Lung (tissue), 12 donors: Measurements from ENCODE around the gene IER3. TPM values are rescaled to one million over a fixed set of nuclear protein-coding genes. Genes with fewer than 3 reads are reported as not detected.
A peak's percentile ranks its signal among the peaks of the same experiment; 100 is the strongest.

Experiments used
- ATAC-seq: fragments of 200-7000 bp; cut with Tn5 transposase; one replicate; pipeline ENCODE4 v1.9.1; 2020; ENCODE audit warnings: moderate number of reproducible peaks; ENCODE audit not compliant: insufficient read depth, low FRiP score
- DNase-seq, 3 donors: peaks; one replicate each; pipeline ENCODE4 v3.0.0-alpha.2; 2013 to 2017
- H3K27ac ChIP-seq, 2 donors: one replicate each; pipeline ENCODE4 v1.5.1; 2013; ENCODE audit warnings: mild to moderate bottlenecking in 2 of 2, moderate library complexity in 2 of 2, control low read depth in 1 of 2, inconsistent platforms in 1 of 2, low read depth in 1 of 2, low read length in 1 of 2
- H3K27me3 ChIP-seq, 3 donors: one replicate each; pipeline ENCODE4 v1.5.1; 2013; ENCODE audit warnings: low read length in 2 of 3; ENCODE audit not compliant: control insufficient read depth in 3 of 3, insufficient read depth in 3 of 3
- H3K36me3 ChIP-seq, 4 donors: one replicate each; pipeline ENCODE4 v1.5.1; 2013; ENCODE audit warnings: low read length in 4 of 4, mild to moderate bottlenecking in 1 of 4, moderate library complexity in 1 of 4; ENCODE audit not compliant: control insufficient read depth in 4 of 4, insufficient read depth in 4 of 4
- H3K4me1 ChIP-seq, 5 donors: one replicate each; pipeline ENCODE4 v1.5.1; 2013; ENCODE audit warnings: low read length in 5 of 5, mild to moderate bottlenecking in 2 of 5, moderate library complexity in 1 of 5; ENCODE audit not compliant: control insufficient read depth in 5 of 5, insufficient read depth in 5 of 5
- H3K4me3 ChIP-seq: one replicate; pipeline ENCODE4 v1.5.1; 2013; ENCODE audit warnings: mild to moderate bottlenecking, control low read depth, moderate library complexity
- H3K9ac ChIP-seq, 2 donors: one replicate each; pipeline ENCODE4 v1.5.1; 2013; ENCODE audit warnings: low read length in 2 of 2, control low read depth in 1 of 2; ENCODE audit not compliant: insufficient read depth in 1 of 2
- H3K9me3 ChIP-seq, 4 donors: one replicate each; pipeline ENCODE4 v1.5.1; 2013; ENCODE audit warnings: low read length in 3 of 4, mild to moderate bottlenecking in 1 of 4, moderate library complexity in 1 of 4; ENCODE audit not compliant: control insufficient read depth in 4 of 4, insufficient read depth in 3 of 4
- WGBS, 2 donors: extraction: QIAGEN DNeasy Blood & Tissue Kit; methylation state at CpG; one replicate each; pipeline ENCODE4 v1.1.7; 2013; 5-methylcytosine and 5-hydroxymethylcytosine counted together
- polyA plus RNA-seq, 2 donors: library from polyadenylated mRNA; stranded (reverse); fragments of 200-250 nt; gene quantifications; one replicate each; pipeline ENCODE4 v1.2.1, GENCODE V29; 2013
- total RNA-seq, 2 donors: library from RNA; depleted of rRNA in 1 of 2; stranded (reverse); fragments of >200 nt in 1 of 2; gene quantifications; one replicate each; pipeline ENCODE4 v1.2.1, GENCODE V29; 2014 to 2021
- TF ChIP-seq, protein P1 (sequence below): IDR thresholded peaks from 2 replicates; pipeline ENCODE4 v1.5.1; 2012; ENCODE audit warnings: mild to moderate bottlenecking; ENCODE audit errors: control extremely low read depth, extremely low read depth
- donor health status: control.
- donor health status: control.
- donor health status: Bipolar disorder and iron deficiency.
- donor health status: healthy.
- donor health status: DM: yes; HTN: yes; CAD: no.

The IER3 gene
- total and polyA plus RNA-seq, 4 donors = 16.7 to 302 (median 67.6) TPM

DNA sequence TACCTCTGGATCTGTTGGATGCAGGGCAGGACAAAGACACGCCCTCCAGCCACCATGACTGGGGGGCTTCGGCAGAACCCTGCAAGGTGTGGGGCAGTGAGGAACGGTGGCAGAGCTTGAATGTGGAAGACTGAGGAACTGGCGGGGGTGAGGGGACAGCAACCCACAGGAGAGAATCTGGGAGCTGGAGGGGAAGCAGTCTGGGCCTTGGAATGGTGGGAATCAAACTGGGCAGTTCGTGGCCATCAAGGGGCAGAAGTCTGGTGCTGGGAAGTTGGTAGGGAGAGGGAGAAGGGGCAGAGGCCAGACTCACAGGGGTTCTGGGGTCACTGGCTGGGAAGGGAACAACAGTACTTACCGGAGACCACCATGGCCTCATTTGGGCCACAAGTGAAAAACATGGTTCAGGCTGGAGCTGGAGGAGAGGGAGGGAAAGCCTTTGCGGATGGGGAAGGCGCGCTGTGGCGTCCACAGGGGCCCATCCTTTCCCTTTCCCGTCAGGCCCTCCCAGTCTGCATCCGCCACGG lies 2.5 kb downstream of the IER3 start:
- H3K4me3 ChIP-seq = peak overlapping the region; percentile 70

DNA sequence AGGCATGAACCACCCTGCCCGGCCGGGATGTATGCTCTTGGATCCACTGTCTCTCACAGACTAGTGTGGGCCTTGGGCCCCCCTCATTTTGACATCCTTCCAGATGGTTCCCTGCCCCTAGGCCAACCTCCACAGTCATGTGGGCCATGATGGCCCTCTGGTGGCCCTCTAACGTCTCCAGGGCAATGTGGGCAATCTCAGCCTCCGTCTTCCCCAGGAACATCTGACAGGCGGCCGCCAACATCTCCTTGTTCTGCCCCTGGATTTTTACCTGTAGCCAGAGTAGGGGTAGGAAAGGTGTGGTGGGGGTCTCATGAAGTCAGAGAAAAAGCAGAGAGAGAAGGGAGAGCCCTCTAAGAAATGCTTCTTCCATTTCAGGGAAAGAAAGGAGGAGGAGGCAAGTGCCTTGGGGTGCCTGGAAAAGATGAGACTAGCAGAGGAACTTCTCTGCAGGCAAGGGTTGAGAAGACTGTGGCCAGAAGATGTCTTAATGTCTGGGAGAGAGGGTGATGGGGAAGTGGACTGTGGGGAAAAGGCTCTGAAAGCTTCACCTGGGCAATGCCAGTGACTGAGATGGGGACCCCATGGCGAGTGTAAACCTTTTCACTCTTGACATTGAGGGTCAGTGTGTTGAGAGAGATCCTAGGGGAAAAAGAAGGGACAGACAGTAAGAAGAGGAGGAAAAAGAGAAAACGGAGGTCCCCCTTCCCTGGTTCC lies 3.1 kb downstream of the IER3 start:
- Histone ChIP-seq H3K9me3 (no peaks in the 10 kb centered on the region), H3K36me3 (peaks cover 4 to 27% (median 18%) of the 10 kb centered on the region in 4 donors), H3K4me1 (peaks cover 0 to 32% (median 16%) of the 10 kb centered on the region in 5 donors), H3K27me3 (no peaks in the 10 kb centered on the region), H3K27ac (peak overlapping the region; percentile 81 to 84), H3K9ac (peak overlapping the region; percentile 87 to 94), H3K4me3 (peak overlapping the region; percentile 70)
- DNase-seq = no peak
- no peak for ATAC-seq
- 74% methylated on average over 8 of the region's 8 CpGs for WGBS, 2 donors
- TF ChIP-seq, protein P1, sequence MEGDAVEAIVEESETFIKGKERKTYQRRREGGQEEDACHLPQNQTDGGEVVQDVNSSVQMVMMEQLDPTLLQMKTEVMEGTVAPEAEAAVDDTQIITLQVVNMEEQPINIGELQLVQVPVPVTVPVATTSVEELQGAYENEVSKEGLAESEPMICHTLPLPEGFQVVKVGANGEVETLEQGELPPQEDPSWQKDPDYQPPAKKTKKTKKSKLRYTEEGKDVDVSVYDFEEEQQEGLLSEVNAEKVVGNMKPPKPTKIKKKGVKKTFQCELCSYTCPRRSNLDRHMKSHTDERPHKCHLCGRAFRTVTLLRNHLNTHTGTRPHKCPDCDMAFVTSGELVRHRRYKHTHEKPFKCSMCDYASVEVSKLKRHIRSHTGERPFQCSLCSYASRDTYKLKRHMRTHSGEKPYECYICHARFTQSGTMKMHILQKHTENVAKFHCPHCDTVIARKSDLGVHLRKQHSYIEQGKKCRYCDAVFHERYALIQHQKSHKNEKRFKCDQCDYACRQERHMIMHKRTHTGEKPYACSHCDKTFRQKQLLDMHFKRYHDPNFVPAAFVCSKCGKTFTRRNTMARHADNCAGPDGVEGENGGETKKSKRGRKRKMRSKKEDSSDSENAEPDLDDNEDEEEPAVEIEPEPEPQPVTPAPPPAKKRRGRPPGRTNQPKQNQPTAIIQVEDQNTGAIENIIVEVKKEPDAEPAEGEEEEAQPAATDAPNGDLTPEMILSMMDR = no peak

More for the DNA sequence above, 2.5 kb downstream of the IER3 start:
- DNase-seq (no peak), ATAC-seq (peak; percentile 9)
- 8 to 11% methylated on average over 9 to 13 of the region's 13 CpGs for WGBS, 2 donors
- Histone ChIP-seq H3K27ac (peak overlapping the region; percentile 81 to 84), H3K27me3 (no peaks in the 10 kb centered on the region), H3K4me1 (peaks cover 0 to 32% (median 15%) of the 10 kb centered on the region in 5 donors), H3K9ac (peak overlapping the region; percentile 87 to 94), H3K36me3 (peaks cover 4 to 27% (median 17%) of the 10 kb centered on the region in 4 donors), H3K9me3 (no peaks in the 10 kb centered on the region)
- TF ChIP-seq, protein P1 = no peak

DNA sequence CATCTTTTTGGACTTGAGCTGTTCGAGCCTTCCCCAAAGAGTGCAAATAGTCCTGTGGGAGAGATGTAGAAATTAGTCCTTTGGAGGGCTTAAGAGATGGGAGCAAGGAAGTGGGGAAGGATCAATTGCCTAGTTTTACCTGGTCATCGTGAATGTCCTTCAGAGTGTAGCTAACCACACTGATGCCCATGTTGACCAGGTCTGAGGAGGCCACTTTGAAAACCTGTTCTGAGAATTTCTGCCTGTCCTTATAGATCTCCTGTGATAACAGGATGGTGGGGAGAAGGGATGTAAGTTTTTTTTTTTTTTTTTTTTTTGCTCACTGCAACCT lies 3.8 kb downstream of the IER3 start:
- Histone ChIP-seq H3K9ac (no peak overlapping the region), H3K36me3 (peaks cover 6 to 30% (median 22%) of the 10 kb centered on the region in 4 donors), H3K4me1 (peaks cover 0 to 32% (median 18%) of the 10 kb centered on the region in 5 donors), H3K27me3 (no peaks in the 10 kb centered on the region), H3K9me3 (no peaks in the 10 kb centered on the region), H3K27ac (no peak overlapping the region), H3K4me3 (no peak overlapping the region)
- WGBS, 2 donors = 94% methylated on average over 2 of the region's 2 CpGs
- DNase-seq (no peak), ATAC-seq (no peak)
- TF ChIP-seq, protein P1 = no peak
